Stimulated activated naive B cell treated with anti-CD40 and anti-IgM and Interleukin-4, amounts not matched to agents 10 μg/mL and 1 μg/mL and 100 μg/mL, for 72 hours (primary cell): ENCODE results near the gene NT5C.
A peak's percentile ranks its signal among the peaks of the same experiment; 100 is the strongest.

Experiments
- ATAC-seq, 2 donors: fragments of 150-1000 bp; cut with Tn5 transposase; replicated peaks; 2 replicates each; pipeline ENCODE4 v1.10.0; 2021; ENCODE audit warnings: moderate library complexity in 1 of 2
- DNase-seq: peaks from one replicate; pipeline ENCODE4 v3.0.0; 2021
- H3K27ac Mint-ChIP-seq: one replicate; pipeline ENCODE4 v1.8.0; 2022; ENCODE audit warnings: mild to moderate bottlenecking, mixed read lengths
- H3K27me3 Mint-ChIP-seq, 2 donors: one replicate each; pipeline ENCODE4 v1.8.0; 2022; ENCODE audit warnings: mixed read lengths in 2 of 2
- H3K36me3 Mint-ChIP-seq, 2 donors: one replicate each; pipeline ENCODE4 v1.8.0; 2022; ENCODE audit warnings: mixed read lengths in 2 of 2, mild to moderate bottlenecking in 1 of 2
- H3K4me1 Mint-ChIP-seq, 2 donors: one replicate each; pipeline ENCODE4 v1.8.0; 2022; ENCODE audit warnings: mixed read lengths in 2 of 2, mild to moderate bottlenecking in 1 of 2
- H3K4me3 Mint-ChIP-seq, 2 donors: one replicate each; pipeline ENCODE4 v1.8.0; 2022; ENCODE audit warnings: mild to moderate bottlenecking in 2 of 2, mixed read lengths in 2 of 2, moderate library complexity in 1 of 2
- H3K9me3 Mint-ChIP-seq, 2 donors: one replicate each; pipeline ENCODE4 v1.8.0; 2022; ENCODE audit warnings: mixed read lengths in 2 of 2, mild to moderate bottlenecking in 1 of 2

The NT5C gene

GRCh38 chr17:75115555-75115954, 16.0 kb downstream of the NT5C start:
- peaks cover 49 to 68% of the 10 kb centered on the region in 2 donors for H3K4me1 Mint-ChIP-seq
- H3K9me3 Mint-ChIP-seq, result peaks cover 2 to 11% of the 10 kb centered on the region in 2 donors
- H3K36me3 Mint-ChIP-seq, result peaks cover 39 to 62% of the 10 kb centered on the region in 2 donors
- H3K27ac Mint-ChIP-seq, result no peak overlapping the region
- DNase-seq (no peak), ATAC-seq (no peak)
- H3K4me3 Mint-ChIP-seq, result no peak overlapping the region
- no peaks in the 10 kb centered on the region for H3K27me3 Mint-ChIP-seq

DNA sequence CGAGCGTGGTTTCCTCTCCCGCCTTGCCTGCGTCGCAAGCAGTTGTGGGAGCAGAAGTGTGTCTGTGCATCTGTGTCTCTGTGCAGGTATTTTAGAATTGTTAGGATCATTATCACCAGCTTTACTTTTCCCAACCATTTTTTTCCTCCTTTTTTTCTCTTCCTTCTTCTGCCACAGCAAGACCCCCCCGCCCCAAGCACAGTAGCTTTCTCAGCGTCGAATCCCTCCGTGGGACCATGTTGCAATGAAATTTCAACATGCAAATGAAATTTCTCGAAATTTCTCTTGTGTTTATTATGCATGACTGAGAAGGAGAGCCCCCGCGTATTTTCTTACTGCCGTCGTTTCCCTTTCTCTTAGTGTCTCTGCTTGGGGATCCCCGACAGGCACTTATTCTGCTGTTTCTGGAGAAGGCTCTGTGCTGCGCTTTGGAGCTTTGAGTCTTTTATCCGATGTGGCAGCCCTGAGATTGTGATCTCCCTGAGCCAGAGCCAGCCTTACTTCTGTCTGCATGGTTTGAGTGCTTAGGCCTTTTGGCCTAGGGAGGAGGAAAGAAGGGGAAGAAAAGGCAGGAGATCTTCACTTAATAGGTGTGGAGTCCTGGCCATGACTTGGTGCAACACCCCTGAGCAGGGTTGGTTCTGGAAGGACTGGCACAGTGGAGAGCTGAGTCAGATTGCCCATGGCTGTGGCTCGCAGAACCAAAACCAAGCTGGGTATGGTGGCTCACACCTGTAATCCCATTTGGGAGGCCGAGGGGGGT, 16.8 kb downstream of the NT5C start:
- ATAC-seq, result peak; percentile 70 to 71
- Mint-ChIP-seq H3K4me1 (peaks cover 49 to 73% of the 10 kb centered on the region in 2 donors), H3K36me3 (peaks cover 35 to 55% of the 10 kb centered on the region in 2 donors), H3K27ac (peak overlapping the region; percentile 95), H3K4me3 (peak overlapping the region; percentile 81 to 83), H3K9me3 (peaks cover 2 to 11% of the 10 kb centered on the region in 2 donors), H3K27me3 (no peaks in the 10 kb centered on the region)
- DNase-seq, result peak; percentile 41

- H3K27ac Mint-ChIP-seq, result peak overlapping the region; percentile 95
- DNase-seq (peak; percentile 81), ATAC-seq (peak; percentile 62 to 72)
- peaks cover 49 to 75% of the 10 kb centered on the region in 2 donors for H3K4me1 Mint-ChIP-seq
- peaks cover 33 to 52% of the 10 kb centered on the region in 2 donors for H3K36me3 Mint-ChIP-seq
- H3K9me3 Mint-ChIP-seq, result peaks cover 2 to 11% of the 10 kb centered on the region in 2 donors
- peak overlapping the region; percentile 81 to 83 for H3K4me3 Mint-ChIP-seq
- no peaks in the 10 kb centered on the region for H3K27me3 Mint-ChIP-seq
These were observed 17.6 kb downstream of the NT5C start for GRCh38 chr17:75113798-75114551.

DNA sequence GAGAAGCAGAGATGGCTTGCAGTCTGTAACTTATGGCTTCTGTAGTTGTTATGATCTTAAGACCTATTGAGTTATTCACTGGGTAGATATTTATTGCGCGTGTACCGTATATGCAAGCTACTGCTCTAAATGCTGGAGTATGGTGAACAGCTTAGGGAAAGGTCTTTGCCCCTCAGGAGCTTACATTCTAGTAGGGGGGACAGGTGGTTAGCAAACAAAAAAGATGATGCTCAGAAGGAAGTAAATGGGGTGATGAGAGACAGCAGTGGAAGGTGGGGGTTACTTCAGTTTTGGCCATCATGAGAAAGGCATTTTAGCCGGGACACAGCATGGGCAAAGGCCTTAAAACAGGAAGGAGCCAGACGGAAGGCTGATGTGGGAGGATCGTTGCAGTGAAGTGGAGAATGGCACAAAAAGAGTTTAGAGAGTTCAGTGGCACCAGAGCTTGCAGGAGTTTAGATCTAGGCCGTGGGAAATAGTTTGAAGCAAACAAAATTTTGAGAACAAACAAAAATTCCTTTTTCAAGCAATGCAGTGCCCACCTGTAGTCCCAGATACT, 19.7 kb downstream of the NT5C start:
- DNase-seq, result no peak
- ATAC-seq, result no peak
- Mint-ChIP-seq H3K4me3 (no peak overlapping the region), H3K9me3 (peaks cover 2 to 6% of the 10 kb centered on the region in 2 donors), H3K27me3 (no peaks in the 10 kb centered on the region), H3K36me3 (peaks cover 18 to 34% of the 10 kb centered on the region in 2 donors), H3K4me1 (peaks cover 34 to 62% of the 10 kb centered on the region in 2 donors), H3K27ac (peak overlapping the region; percentile 52)

DNA sequence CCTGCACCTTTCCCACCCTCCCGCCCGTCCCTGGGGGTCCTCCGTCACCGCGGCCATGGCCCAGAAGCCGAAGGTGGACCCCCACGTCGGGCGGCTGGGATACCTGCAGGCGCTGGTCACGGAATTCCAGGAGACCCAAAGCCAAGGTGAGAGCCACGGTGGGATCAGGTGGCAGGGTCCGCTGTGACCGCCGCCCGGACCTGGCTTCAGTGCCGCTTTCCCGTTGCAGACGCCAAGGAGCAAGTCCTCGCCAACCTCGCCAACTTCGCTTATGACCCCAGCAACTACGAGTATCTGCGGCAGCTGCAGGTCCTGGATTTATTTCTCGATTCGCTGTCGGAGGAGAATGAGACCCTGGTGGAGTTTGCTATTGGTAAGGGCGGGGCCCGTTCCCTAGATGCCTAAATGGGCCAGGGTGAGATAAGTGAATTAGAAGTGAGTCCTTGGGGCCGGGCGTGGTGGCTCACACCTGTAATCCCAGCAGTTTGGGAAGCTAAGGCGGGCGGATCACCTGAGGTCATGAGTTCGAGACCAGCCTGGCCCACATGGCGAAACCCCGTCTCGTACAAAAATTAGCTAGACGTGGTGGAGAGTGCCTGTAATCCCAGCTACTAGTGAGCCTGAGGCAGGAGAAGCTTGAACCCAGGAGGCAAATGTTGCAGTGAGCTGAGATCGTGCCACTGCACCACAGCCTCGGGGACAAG, 21.2 kb downstream of the NT5C start:
- ATAC-seq (no peak), DNase-seq (no peak)

GRCh38 chr17:75109407-75110233, 21.9 kb downstream of the NT5C start, which contains the start of gene ARMC7:
Gene ARMC7 (plus strand): TSS chr17:75109969. CDS start chr17:75110289, 320 bp downstream.
- Mint-ChIP-seq H3K36me3 (peaks cover 10 to 15% of the 10 kb centered on the region in 2 donors), H3K9me3 (peaks cover 0 to 2% of the 10 kb centered on the region in 2 donors), H3K4me1 (peaks cover 23 to 40% of the 10 kb centered on the region in 2 donors), H3K27ac (peak within 1 kb of the TSS; percentile 85), H3K4me3 (peak within 1 kb of the TSS; percentile 85 to 92), H3K27me3 (peaks cover 5 to 9% of the 10 kb centered on the region in 2 donors)
- DNase-seq, result peak; percentile 90
- ATAC-seq, result peak; percentile 77 to 83

More for the DNA sequence above, 21.2 kb downstream of the NT5C start:
- H3K36me3 Mint-ChIP-seq, result peaks cover 15 to 21% of the 10 kb centered on the region in 2 donors
- peak overlapping the region; percentile 85 to 92 for H3K4me3 Mint-ChIP-seq
- peaks cover 2 to 6% of the 10 kb centered on the region in 2 donors for H3K9me3 Mint-ChIP-seq
- H3K4me1 Mint-ChIP-seq, result peaks cover 28 to 47% of the 10 kb centered on the region in 2 donors
- peaks cover 4 to 9% of the 10 kb centered on the region in 2 donors for H3K27me3 Mint-ChIP-seq
- peak overlapping the region; percentile 67 for H3K27ac Mint-ChIP-seq

- H3K27ac Mint-ChIP-seq, result peak overlapping the region; percentile 22
- ATAC-seq (peak in 1 of 2 donors; percentile 30), DNase-seq (no peak)
- peak overlapping the region; percentile 85 to 92 for H3K4me3 Mint-ChIP-seq
- H3K4me1 Mint-ChIP-seq, result peaks cover 20 to 34% of the 10 kb centered on the region in 2 donors
- H3K36me3 Mint-ChIP-seq, result peaks cover 6 to 11% of the 10 kb centered on the region in 2 donors
- H3K27me3 Mint-ChIP-seq, result peaks cover 5 to 9% of the 10 kb centered on the region in 2 donors
- no peaks in the 10 kb centered on the region for H3K9me3 Mint-ChIP-seq
These were observed 22.5 kb downstream of the NT5C start for GRCh38 chr17:75109046-75109406.

- DNase-seq (no peak), ATAC-seq (no peak)
These were observed 23.3 kb downstream of the NT5C start for GRCh38 chr17:75108193-75108592.

GRCh38 chr17:75105126-75106080, 26.1 kb downstream of the NT5C start:
- no peak overlapping the region for H3K27ac Mint-ChIP-seq
- H3K9me3 Mint-ChIP-seq, result peaks cover 0 to 4% of the 10 kb centered on the region in 2 donors
- peaks cover 19 to 26% of the 10 kb centered on the region in 2 donors for H3K4me1 Mint-ChIP-seq
- H3K36me3 Mint-ChIP-seq, result peaks cover 0 to 4% of the 10 kb centered on the region in 2 donors
- no peak for DNase-seq
- H3K4me3 Mint-ChIP-seq, result no peak overlapping the region
- ATAC-seq, result peak; percentile 38 to 39
- peaks cover 5 to 9% of the 10 kb centered on the region in 2 donors for H3K27me3 Mint-ChIP-seq

More at GRCh38 chr17:75108193-75108592, 23.3 kb downstream of the NT5C start:
- peaks cover 6 to 8% of the 10 kb centered on the region in 2 donors for H3K36me3 Mint-ChIP-seq
- H3K27ac Mint-ChIP-seq, result no peak overlapping the region
- H3K4me1 Mint-ChIP-seq, result peaks cover 17 to 28% of the 10 kb centered on the region in 2 donors
- H3K9me3 Mint-ChIP-seq, result no peaks in the 10 kb centered on the region
- peaks cover 5 to 9% of the 10 kb centered on the region in 2 donors for H3K27me3 Mint-ChIP-seq
- peak overlapping the region in 1 of 2 donors; percentile 5 for H3K4me3 Mint-ChIP-seq

- DNase-seq, result no peak
- Mint-ChIP-seq H3K9me3 (peaks cover 0 to 4% of the 10 kb centered on the region in 2 donors), H3K27me3 (peaks cover 5 to 9% of the 10 kb centered on the region in 2 donors), H3K27ac (peak overlapping the region; percentile 28), H3K4me3 (no peak overlapping the region), H3K36me3 (peaks cover 0 to 4% of the 10 kb centered on the region in 2 donors), H3K4me1 (peaks cover 15 to 18% of the 10 kb centered on the region in 2 donors)
- ATAC-seq, result no peak
These were observed 27.7 kb downstream of the NT5C start for GRCh38 chr17:75103601-75104554.

DNA sequence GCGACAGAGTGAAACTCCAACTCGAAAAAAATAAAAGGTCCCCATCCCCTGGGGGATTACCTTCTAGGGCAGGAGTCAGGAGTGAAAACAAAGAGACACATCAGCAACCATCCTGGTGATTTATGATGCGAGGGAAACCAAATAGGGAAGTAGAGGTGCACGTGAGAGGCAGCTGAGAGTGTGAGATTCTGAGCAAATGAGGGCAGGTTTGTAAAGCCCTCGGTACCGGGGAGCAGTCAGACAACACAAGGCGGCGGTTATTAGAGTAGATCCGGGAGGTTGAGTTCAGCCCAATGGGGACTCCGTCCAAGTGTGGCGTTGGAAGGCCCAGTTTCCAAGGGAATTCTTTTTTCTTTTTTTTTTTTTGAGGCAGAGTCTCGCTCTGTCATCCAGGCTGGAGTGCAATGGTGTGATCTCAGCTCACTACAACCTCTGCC, 29.1 kb downstream of the NT5C start:
- Mint-ChIP-seq H3K9me3 (peaks cover 0 to 4% of the 10 kb centered on the region in 2 donors), H3K27me3 (peaks cover 5 to 9% of the 10 kb centered on the region in 2 donors), H3K4me3 (no peak overlapping the region), H3K27ac (peak overlapping the region; percentile 15), H3K4me1 (peaks cover 11 to 18% of the 10 kb centered on the region in 2 donors), H3K36me3 (peaks cover 0 to 4% of the 10 kb centered on the region in 2 donors)
- peak; percentile 69 for DNase-seq
- ATAC-seq, result peak; percentile 94 to 95
